Activated CD8-positive, alpha-beta memory T cell treated with anti-CD3 and anti-CD28 coated beads for 4 hours (primary cell): ENCODE measurements around the gene ADAMTS19.

Experiments
- DNase-seq, 2 donors: peaks; one replicate each; pipeline ENCODE4 v3.0.0-alpha.2; 2020; ENCODE audit warnings: low read depth in 2 of 2

Gene ADAMTS19

GRCh38 chr5:129465776-129466344 is 5.8 kb downstream of the ADAMTS19 start:
- no peak for DNase-seq

GRCh38 chr5:129474544-129474943 is 14.4 kb downstream of the ADAMTS19 start:
- no peak for DNase-seq

- no peak for DNase-seq
Observed at GRCh38 chr5:129476751-129477150, 16.7 kb downstream of the ADAMTS19 start.

GRCh38 chr5:129477532-129477931 is 17.4 kb downstream of the ADAMTS19 start:
- no peak for DNase-seq

GRCh38 chr5:129481161-129481560 is 21.1 kb downstream of the ADAMTS19 start:
- DNase-seq: no peak

GRCh38 chr5:129496421-129496820 is 36.3 kb downstream of the ADAMTS19 start:
- DNase-seq: no peak

GRCh38 chr5:129496864-129497595 is 36.9 kb downstream of the ADAMTS19 start:
- no peak for DNase-seq

GRCh38 chr5:129499208-129499852 is 39.2 kb downstream of the ADAMTS19 start:
- no peak for DNase-seq

- no peak for DNase-seq
Observed at GRCh38 chr5:129500101-129500500, 40.0 kb downstream of the ADAMTS19 start.

- no peak for DNase-seq
Observed at GRCh38 chr5:129506086-129506485, 46.0 kb downstream of the ADAMTS19 start.

GRCh38 chr5:129506950-129507349 is 46.9 kb downstream of the ADAMTS19 start:
- DNase-seq: no peak

GRCh38 chr5:129507527-129507926 is 47.4 kb downstream of the ADAMTS19 start:
- DNase-seq: no peak

GRCh38 chr5:129508606-129509005 is 48.5 kb downstream of the ADAMTS19 start:
- no peak for DNase-seq

- no peak for DNase-seq
Observed at GRCh38 chr5:129509363-129509975, 49.4 kb downstream of the ADAMTS19 start.

GRCh38 chr5:129511291-129511690 is 51.2 kb downstream of the ADAMTS19 start:
- DNase-seq: no peak

- no peak for DNase-seq
Observed at GRCh38 chr5:129541051-129541450, 81.0 kb downstream of the ADAMTS19 start.

- no peak for DNase-seq
Observed at GRCh38 chr5:129541648-129542251, 81.7 kb downstream of the ADAMTS19 start.

GRCh38 chr5:129547137-129547536 is 87.0 kb downstream of the ADAMTS19 start:
- no peak for DNase-seq

GRCh38 chr5:129554134-129554904 is 94.2 kb downstream of the ADAMTS19 start:
- DNase-seq: no peak

- DNase-seq: no peak
Observed at GRCh38 chr5:129563585-129563984, 103.5 kb downstream of the ADAMTS19 start.

- DNase-seq: no peak
Observed at GRCh38 chr5:129569295-129569694, 109.2 kb downstream of the ADAMTS19 start.
